GM19438 (cell line): ENCODE data around the gene GAN.
"Not testable (repeated sequence)": the region's sequence is repeated elsewhere in the genome, so short reads cannot be mapped to it uniquely, and the experiment has no call there.

Source experiments
- ATAC-seq: cut with Tn5 transposase; IDR thresholded peaks from one replicate; pipeline ENCODE4 v1.9.1; 2021; ENCODE audit warnings: low read depth; ENCODE audit not compliant: unreplicated experiment

GAN gene

GRCh38 chr16:81394966-81395655, 80.3 kb downstream of the GAN start:
- no peak for ATAC-seq

DNA sequence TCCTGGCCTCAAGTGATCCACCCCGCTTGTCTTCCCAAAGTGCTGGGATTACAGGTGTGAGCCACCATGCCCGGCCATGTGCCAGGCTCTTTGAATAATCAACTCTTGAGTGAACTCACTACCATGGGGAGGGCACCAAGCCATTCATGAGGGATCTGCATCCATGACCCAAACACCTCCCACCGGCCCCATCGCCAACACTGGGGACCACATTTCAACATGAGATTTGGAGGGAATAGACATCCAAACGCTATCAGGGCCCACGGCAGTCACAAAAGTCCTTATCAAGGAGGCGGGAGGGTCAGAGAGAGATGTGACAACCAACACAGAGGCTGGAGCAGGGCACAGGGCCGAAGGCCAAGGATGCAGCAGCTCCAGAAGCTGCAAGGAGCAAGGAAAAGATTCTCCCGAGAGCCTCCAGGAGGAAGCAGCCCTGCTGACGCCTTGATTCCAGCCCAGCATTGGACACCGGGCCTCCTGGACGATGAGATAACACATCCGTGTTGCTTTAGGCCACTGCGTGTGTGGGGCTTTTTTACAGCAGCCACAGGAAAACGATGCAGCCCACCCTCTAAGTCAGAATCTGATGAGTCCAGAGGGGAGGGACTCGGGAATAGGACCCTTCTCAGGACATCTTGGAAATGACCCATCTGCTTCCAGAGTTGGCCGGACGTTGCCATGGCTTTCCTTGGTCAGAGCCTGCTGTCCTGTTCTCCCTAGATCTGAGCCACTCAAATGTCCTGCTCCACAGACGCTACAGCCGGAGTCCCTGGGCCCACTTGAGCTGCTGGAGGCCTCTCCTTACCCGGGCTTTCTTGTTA, 82.5 kb downstream of the GAN start:
- no peak for ATAC-seq

DNA sequence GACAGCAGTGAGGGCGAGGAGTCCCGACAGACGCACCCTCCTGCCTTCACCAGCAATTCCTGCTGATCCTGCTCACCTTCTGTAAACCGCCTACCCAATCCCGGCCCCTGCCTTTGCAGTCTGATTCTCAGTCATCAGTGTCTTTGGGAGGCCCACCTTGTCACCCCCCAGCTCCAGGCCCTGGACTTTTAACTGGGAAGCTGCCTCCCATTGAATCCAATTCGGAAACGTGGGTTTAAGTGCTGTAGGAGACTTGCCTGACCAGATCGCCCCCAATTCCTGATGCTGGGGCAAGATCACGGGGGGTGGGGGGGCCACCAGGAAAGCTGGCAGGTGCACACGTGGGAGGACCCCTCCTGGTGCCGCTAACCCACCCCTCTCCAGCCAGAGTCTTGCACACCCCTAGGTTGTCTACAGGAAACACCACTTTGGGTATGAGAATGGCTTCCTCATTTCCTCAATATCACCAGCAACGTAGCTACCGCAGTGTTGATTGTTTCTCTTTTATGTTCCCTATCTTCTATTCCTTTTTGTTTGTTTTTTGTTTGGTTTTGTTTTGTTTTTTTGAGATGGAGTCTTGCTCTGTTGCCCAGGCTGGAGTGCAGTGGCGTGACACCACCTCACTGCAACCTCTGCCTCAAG, 83.2 kb downstream of the GAN start:
- no peak for ATAC-seq

GRCh38 chr16:81399909-81400308, 85.1 kb downstream of the GAN start:
- no peak for ATAC-seq

GRCh38 chr16:81401035-81401950, 86.5 kb downstream of the GAN start:
- ATAC-seq, result no peak

GRCh38 chr16:81403208-81403600, 88.4 kb downstream of the GAN start:
- ATAC-seq, result no peak

DNA sequence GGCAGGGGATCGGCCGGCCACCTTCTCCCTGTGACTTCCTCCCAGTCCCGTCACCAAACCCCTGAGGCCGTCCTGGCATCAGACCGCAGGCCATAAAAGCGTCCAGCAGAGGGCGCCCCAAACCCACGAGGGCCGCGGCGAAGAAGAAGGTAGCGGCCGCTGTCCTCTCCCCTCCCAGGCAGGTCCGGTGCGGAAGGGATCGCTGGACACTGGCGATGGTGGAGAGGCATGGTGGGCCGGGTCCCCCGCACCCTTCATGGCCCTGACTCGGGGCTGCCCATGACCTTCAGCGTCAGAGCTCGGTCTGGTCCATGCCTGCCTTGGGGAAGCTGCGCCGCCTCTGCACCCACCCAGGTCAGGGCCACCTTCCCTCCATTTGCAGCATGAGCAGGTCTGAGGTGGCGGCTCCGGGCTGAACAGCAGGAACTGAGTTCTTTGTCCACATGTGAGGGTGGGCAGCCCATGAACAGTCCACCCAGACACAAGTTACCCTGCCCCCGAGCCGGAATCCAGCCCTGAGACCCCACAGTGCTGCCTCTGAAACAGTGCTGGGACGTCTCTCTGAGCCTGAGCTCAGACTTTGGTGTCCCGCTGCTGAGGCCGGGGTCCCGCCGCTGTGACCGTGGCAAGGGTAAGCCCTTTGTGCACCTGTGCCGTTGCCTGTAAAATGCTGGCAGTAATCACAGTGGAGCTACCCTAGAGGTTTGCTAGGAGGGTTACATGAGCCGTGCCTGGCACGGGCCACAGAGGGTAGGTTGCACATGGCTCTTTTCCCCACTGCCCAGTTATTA, 89.0 kb downstream of the GAN start:
- ATAC-seq, result peak; percentile 66

GRCh38 chr16:81405002-81405401, 90.2 kb downstream of the GAN start:
- ATAC-seq, result not testable (repeated sequence)

DNA sequence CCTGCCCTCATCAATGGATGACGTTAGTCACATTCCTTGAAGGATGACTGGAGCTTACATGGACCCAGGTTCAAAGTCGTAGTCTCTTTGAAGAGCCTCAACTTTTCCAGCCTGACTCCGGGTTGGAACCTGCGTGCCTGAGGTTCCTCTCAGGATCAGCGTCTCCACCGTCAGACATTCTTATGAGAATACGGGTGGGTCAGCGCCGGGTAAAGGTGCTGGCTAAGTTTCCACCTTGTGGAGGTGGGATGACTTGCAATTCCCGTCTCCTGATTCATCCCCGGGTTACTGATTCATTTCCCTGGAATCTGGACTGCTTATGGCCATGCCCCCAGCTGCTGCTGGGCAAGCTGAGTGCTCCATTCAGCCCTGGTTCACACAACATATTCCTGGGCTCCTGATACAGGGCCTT, 90.9 kb downstream of the GAN start:
- no peak for ATAC-seq

- ATAC-seq, result no peak
These were observed 93.7 kb downstream of the GAN start for GRCh38 chr16:81408409-81408950.

- ATAC-seq, result no peak
These were observed 94.3 kb downstream of the GAN start for GRCh38 chr16:81409016-81409556.

- no peak for ATAC-seq
These were observed 96.0 kb downstream of the GAN start for GRCh38 chr16:81410643-81411293.

DNA sequence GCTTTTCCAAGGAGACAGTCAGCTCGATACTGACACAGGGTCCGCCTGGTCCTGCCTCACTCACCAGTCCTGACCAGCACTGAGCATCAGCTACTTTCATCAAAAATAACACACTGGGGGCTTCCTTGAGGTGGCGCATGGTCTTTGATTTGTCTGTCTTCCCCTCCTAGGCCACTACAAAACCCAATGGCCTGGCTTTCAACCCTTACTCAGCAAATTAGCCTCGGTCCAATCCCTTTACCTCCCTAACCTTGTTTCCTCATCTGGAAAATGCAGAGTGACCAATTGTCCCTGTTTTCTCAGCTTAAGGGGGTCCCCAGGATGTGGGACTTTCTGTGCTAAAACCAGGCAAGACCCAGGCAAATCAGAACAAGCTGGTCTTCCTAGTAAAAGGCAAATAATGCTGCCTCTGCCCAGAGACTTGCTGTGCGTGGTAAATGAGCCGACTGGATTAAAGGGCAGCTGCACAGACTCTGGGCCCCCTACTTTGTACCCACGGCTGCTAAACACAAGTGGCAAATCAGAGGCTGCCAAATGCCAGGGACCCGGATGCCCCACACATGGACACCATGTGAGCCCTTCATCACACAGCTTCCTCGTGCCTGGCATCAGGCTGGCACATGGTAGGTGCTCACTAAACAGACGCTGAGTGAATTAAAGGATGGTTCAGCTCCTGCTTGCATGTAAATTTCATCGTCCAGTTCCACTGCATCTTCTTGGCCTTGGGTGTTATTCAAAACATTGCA, 98.7 kb downstream of the GAN start:
- ATAC-seq, result no peak

- ATAC-seq, result no peak
These were observed 101.0 kb downstream of the GAN start for GRCh38 chr16:81415751-81416150.

- ATAC-seq, result no peak
These were observed 102.0 kb downstream of the GAN start for GRCh38 chr16:81416749-81417148.

DNA sequence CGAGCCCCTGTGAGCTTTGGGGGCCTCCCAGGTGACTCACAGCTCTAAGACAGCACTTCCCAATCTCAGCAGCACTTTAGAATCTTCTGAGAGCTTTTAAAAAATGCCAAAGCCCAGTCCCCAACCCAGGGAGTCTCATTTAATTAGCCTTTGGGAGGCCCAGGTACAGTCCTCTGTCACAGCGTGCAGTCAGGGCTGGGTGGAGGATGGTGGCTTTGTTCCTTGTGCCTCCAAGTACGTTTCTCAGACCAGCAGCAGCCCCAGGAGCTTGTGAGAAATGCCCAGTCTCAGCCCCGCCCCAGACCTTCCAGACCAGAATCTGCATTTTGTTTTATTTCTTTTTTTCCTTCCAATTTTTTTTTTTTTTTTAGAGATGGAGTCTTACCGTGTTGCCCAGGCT, 102.4 kb downstream of the GAN start:
- no peak for ATAC-seq

GRCh38 chr16:81419806-81420205, 105.0 kb downstream of the GAN start:
- ATAC-seq, result no peak

DNA sequence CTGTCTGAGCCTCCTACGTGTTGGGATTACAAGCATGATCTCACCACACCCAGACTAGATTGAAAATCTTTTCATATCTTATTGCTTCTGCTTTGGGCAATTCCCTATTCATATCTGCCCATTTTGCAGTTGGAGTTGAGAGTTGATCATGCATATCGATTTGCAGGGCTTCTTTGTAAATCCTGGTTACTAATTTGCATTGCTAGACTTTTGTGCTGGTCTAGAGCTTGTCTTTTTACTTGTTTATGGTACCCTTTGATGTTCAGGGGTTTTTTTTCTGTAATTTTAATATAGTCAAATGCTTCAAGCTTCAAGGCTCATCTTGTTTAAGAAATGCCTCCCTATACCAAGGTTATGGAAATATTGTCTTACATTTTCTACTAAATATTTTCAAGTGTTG, 106.4 kb downstream of the GAN start:
- no peak for ATAC-seq
